ENCODE data around the gene PRODH2.

DNA sequence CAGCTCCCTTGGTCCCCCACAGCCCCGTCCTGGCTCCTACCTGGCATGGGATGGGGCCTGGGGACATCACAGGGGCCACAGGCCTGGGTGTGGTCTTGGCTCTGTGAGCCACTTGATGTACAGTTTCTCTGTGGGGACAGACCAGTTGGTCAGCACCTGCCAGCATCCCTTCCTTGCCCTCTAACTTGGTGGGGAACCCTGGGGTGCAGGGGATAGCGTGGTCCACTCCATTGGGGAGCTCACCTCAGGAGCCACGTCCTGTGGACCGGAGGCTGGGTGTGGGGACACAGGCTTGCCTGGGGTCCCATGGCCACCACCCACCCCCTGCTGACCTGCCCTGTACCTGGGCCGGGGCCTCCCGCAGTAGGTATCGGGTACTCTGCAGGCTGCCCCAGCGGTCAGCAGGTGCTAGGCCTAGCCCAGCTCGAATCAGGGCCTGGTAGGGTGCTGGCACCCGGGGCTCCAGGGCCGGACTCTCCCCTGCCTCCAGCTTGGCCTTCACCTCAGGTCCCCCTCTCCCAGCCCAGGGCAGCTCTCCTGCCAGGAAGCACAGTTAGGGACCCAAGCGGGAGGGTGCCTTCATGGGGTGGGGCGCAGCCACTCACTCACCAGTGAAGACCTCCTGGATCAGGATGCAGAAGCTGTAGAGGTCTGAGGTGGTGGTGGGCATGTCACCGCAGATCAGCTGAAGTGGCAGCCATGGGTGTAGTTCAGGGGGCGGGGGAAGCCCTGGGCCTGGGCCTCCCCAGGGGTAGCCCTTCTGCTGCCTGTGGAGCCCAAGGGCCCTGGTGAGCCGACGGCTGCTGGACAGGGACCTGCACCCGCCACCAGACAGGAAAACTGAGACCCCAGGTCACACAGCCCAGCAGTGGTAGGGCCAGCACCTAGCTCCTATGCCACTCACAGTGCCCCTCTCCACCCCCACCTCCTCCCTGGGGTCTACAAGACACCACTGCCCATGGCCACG is 22.4 kb downstream of the PRODH2 start:
- TF ChIP-seq POLR2AphosphoS5 (IDR thresholded peaks at IDR 0.05; ENCODE audit: low read depth, low read length) (no peak), SIN3A (IDR thresholded peaks at IDR 0.05; ENCODE audit: borderline replicate concordance, insufficient read depth, low read length) (no peak), TAF1 (IDR thresholded peaks at IDR 0.05; ENCODE audit: borderline replicate concordance, insufficient read depth, low read length) (no peak), FOXP2 (optimal IDR thresholded peaks at IDR 0.05; ENCODE audit: borderline replicate concordance, extremely low read depth, extremely low read length, insufficient read depth) (no peak)
- TF ChIP-seq, protein P1, sequence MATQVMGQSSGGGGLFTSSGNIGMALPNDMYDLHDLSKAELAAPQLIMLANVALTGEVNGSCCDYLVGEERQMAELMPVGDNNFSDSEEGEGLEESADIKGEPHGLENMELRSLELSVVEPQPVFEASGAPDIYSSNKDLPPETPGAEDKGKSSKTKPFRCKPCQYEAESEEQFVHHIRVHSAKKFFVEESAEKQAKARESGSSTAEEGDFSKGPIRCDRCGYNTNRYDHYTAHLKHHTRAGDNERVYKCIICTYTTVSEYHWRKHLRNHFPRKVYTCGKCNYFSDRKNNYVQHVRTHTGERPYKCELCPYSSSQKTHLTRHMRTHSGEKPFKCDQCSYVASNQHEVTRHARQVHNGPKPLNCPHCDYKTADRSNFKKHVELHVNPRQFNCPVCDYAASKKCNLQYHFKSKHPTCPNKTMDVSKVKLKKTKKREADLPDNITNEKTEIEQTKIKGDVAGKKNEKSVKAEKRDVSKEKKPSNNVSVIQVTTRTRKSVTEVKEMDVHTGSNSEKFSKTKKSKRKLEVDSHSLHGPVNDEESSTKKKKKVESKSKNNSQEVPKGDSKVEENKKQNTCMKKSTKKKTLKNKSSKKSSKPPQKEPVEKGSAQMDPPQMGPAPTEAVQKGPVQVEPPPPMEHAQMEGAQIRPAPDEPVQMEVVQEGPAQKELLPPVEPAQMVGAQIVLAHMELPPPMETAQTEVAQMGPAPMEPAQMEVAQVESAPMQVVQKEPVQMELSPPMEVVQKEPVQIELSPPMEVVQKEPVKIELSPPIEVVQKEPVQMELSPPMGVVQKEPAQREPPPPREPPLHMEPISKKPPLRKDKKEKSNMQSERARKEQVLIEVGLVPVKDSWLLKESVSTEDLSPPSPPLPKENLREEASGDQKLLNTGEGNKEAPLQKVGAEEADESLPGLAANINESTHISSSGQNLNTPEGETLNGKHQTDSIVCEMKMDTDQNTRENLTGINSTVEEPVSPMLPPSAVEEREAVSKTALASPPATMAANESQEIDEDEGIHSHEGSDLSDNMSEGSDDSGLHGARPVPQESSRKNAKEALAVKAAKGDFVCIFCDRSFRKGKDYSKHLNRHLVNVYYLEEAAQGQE (IDR thresholded peaks at IDR 0.05; ENCODE audit: insufficient read depth in 1 of 2, low read depth in 2 of 2, low read length in 2 of 2) = no peak
